ENCODE data around the gene RTKN.

DNA sequence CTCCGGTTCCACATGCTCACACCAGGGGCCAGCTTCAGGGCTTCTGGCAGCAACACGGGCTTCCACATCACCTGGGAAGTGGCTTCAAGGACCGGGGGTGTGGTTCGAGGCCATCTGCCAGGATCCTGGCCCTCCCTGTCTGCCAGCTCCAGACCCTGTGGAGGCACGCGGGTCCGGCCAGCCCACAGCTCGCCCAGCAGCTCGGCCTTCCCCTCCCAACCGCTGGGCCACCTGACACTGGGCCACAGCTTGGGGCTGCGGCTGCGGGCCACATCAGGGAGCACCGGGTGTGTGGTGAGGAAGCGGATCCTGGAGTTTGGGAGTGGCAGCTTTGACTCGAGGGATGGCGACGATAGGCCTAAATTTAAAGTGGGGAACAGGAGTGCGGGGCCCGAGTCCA lies 27.3 kb downstream of the RTKN start:
- TF ChIP-seq GATA3 (IDR thresholded peaks at IDR 0.05; ENCODE audit: low read depth, low read length) (no peak), GATA2 (IDR thresholded peaks at IDR 0.05; ENCODE audit: low read depth, low read length) (no peak)

All from SH-SY5Y (cell line).